Measurements from ENCODE around the gene ATMIN. TPM values are rescaled to one million over a fixed set of nuclear protein-coding genes. Genes with fewer than 3 reads are reported as not detected.

Gene ATMIN
- polyA plus RNA-seq, 1 of the 3 experiments (the other 2 are of a cell fraction), result 15.3 TPM

DNA sequence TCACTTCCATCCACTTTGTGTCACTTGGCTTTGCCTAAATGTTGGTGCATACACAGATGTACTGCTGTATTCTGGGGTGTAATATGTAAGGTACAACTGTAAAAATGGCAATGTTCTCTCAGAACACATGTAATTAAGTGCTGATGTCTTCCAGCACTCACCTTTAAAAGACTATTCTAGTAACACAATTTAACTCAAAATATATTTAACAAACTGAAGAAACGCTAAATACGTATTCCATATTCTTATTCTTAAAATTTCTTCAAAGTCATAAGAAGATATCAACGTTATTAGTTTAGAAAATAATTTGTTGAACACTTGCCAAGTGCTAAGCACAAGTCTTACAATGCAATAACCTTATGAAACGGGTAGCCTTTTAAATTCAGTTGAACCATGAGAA, 32.6 kb upstream of the ATMIN start:
- H4K20me1 ChIP-seq (ENCODE audit: insufficient read depth), result peaks cover 31% of the 10 kb centered on the region; the same call in 1 of the 2 replicates
- H3K9ac ChIP-seq, result no peak overlapping the region
- H3K79me2 ChIP-seq (ENCODE audit: insufficient read depth), result peaks cover 93% of the 10 kb centered on the region
- H3K9me3 ChIP-seq, result no peaks in the 10 kb centered on the region
- 83% methylated on average over 4 of the region's 4 CpGs for WGBS (ENCODE audit: low lambda C conversion rate)
- peaks cover 0 to 12% of the 10 kb centered on the region in 2 experiments; a peak in 2 of 4 replicates for H3K4me1 ChIP-seq (ENCODE audit: control insufficient read depth in 1 of 2, insufficient read depth in 2 of 2, low read depth in 1 of 2, low read length in 1 of 2)
- H3K27ac ChIP-seq (ENCODE audit: low read depth in 2 of 2, low read length in 1 of 2), result no peak overlapping the region
- no peak overlapping the region for H3K4me3 ChIP-seq (ENCODE audit: low read depth in 2 of 2, low read length in 1 of 2)
- H3K4me2 ChIP-seq, result no peak overlapping the region
- CTCF ChIA-PET, result interaction anchor here (0.6 to 3.9 kb wide), 5 partner anchors 9 to 912 kb away, joined by 3 to 46 read pairs (median 7); partner anchors contain the start of gene ATMIN
- no peak overlapping the region for H2AFZ ChIP-seq (ENCODE audit: low read depth)
- no peak for DNase-seq
- no peaks in the 10 kb centered on the region for H3K9me2 ChIP-seq
- H3K36me3 ChIP-seq (replicated peaks in 1 of 2; ENCODE audit: control insufficient read depth in 1 of 2, insufficient read depth in 2 of 2, low read length in 1 of 2), result peaks cover 0 to 4% of the 10 kb centered on the region in 2 experiments
- TF ChIP-seq CHD2 (IDR thresholded peaks at IDR 0.05; ENCODE audit: low read length, partially characterized antibody), result no peak
- no peak for TF ChIP-seq RAD21 (IDR thresholded peaks at IDR 0.05; ENCODE audit: low read length)
- TF ChIP-seq RXRA (IDR thresholded peaks at IDR 0.05; ENCODE audit: borderline replicate concordance, low read depth), result no peak
- no peak for TF ChIP-seq GABPA (IDR thresholded peaks at IDR 0.05; ENCODE audit: low read depth)
- TF ChIP-seq, protein P1, sequence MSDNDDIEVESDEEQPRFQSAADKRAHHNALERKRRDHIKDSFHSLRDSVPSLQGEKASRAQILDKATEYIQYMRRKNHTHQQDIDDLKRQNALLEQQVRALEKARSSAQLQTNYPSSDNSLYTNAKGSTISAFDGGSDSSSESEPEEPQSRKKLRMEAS (IDR thresholded peaks at IDR 0.05; ENCODE audit: low read depth), result no peak
- no peak for TF ChIP-seq USF1 (IDR thresholded peaks at IDR 0.05; ENCODE audit: borderline replicate concordance, low read depth)
- TF ChIP-seq FOXJ3 (CRISPR knock-in tag; IDR thresholded peaks at IDR 0.05), result no peak
- TF ChIP-seq POLR2AphosphoS5 (IDR thresholded peaks at IDR 0.05; ENCODE audit: low read depth, low read length), result no peak
- TF ChIP-seq EP300 (IDR thresholded peaks at IDR 0.05; ENCODE audit: borderline replicate concordance in 1 of 2, low read depth in 1 of 2, low read length in 1 of 2), result no peak
- no peak for TF ChIP-seq FOXM1 (IDR thresholded peaks at IDR 0.05; ENCODE audit: low read depth)
- TF ChIP-seq GATA2 (CRISPR knock-in tag; IDR thresholded peaks at IDR 0.05), result no peak
- no peak for TF ChIP-seq SIN3A (IDR thresholded peaks at IDR 0.05; ENCODE audit: borderline replicate concordance, low read depth, low read length)
- TF ChIP-seq TCF12 (IDR thresholded peaks at IDR 0.05), result no peak
- TF ChIP-seq JUND (IDR thresholded peaks at IDR 0.05), result no peak
- peaks cover 6% of the 10 kb centered on the region for H3F3A ChIP-seq (replicated peaks; ENCODE audit: insufficient read depth)
- no peaks in the 10 kb centered on the region for H3K27me3 ChIP-seq (ENCODE audit: insufficient read depth)
- POLR2A ChIA-PET, result no interaction called here

DNA sequence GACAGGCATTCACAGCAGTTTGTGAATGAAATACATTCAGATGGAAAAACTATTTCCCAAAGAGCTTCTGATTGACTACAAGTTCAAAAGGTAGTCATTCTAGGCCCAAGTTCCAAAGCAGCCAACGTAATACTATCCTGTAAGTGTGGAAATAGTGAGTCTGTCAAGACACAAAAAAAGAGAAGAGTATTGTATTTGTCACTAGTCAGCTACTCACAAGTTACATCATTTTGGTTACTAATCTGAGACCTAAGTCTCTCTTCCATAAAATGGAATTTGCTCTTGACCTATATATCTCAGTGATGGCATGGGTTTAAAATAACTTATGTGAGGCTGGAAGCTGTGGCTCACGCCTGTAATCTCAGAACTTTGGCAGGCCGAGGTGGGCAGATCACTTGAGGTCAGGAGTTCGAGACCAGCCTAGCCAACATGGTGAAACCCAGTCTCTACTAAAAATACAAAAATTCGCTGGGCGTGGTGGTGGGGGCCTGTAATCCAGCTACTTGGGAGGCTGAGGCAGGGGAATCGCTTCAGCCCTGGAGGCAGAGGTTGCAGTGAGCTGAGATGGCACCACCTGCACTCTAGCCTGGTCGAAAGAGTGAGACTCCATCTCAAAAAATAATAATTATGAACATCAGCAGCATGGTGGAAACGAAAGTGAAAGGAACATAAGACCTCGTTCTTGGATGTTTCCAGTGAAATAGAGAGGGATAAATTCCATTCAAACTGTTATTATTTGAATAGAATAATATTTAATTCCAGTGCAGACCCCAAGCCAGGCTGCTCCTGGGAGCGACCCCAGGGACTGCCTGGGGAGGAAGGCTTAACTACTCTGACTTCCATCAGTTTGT, 31.8 kb upstream of the ATMIN start:
- Histone ChIP-seq H3K9me3 (no peaks in the 10 kb centered on the region), H2AFZ (ENCODE audit: low read depth) (no peak overlapping the region; the same call in 1 of the 2 replicates), H3K4me2 (peak overlapping the region; percentile 86), H3K79me2 (ENCODE audit: insufficient read depth) (peaks cover 93% of the 10 kb centered on the region), H3K36me3 (replicated peaks in 1 of 2; ENCODE audit: control insufficient read depth in 1 of 2, insufficient read depth in 2 of 2, low read length in 1 of 2) (peaks cover 0 to 4% of the 10 kb centered on the region in 2 experiments), H3K27me3 (ENCODE audit: insufficient read depth) (no peaks in the 10 kb centered on the region), H3F3A (replicated peaks; ENCODE audit: insufficient read depth) (peaks cover 6% of the 10 kb centered on the region), H3K4me1 (ENCODE audit: control insufficient read depth in 1 of 2, insufficient read depth in 2 of 2, low read depth in 1 of 2, low read length in 1 of 2) (peaks cover 0 to 15% of the 10 kb centered on the region in 2 experiments; a peak in 2 of 4 replicates), H3K4me3 (ENCODE audit: low read depth in 2 of 2, low read length in 1 of 2) (peak overlapping the region in 1 of 2 experiments; percentile 50; a peak in 2 of 4 replicates), H3K27ac (ENCODE audit: low read depth in 2 of 2, low read length in 1 of 2) (peak overlapping the region in 1 of 2 experiments; percentile 18; a peak in 2 of 4 replicates), H3K9ac (peak overlapping the region; percentile 20; the same call in 1 of the 2 replicates), H3K9me2 (no peaks in the 10 kb centered on the region), H4K20me1 (ENCODE audit: insufficient read depth) (peaks cover 34% of the 10 kb centered on the region; the same call in 1 of the 2 replicates)
- TF ChIP-seq TAF1 (IDR thresholded peaks at IDR 0.05; ENCODE audit: borderline replicate concordance, low read depth, low read length) (no peak), RXRA (IDR thresholded peaks at IDR 0.05; ENCODE audit: borderline replicate concordance, low read depth) (no peak), ZBTB33 (IDR thresholded peaks at IDR 0.05; ENCODE audit: borderline replicate concordance, low read depth) (no peak), EZH2phosphoT487 (IDR thresholded peaks at IDR 0.05; ENCODE audit: borderline replicate concordance, low read depth) (no peak), FOSL2 (IDR thresholded peaks at IDR 0.05; ENCODE audit: borderline replicate concordance, low read depth) (no peak), ELF1 (IDR thresholded peaks at IDR 0.05) (no peak), JUND (IDR thresholded peaks at IDR 0.05) (no peak), USF2 (IDR thresholded peaks at IDR 0.05; ENCODE audit: borderline replicate concordance, low read depth, low read length) (no peak), FOXM1 (IDR thresholded peaks at IDR 0.05; ENCODE audit: low read depth) (no peak), GABPA (IDR thresholded peaks at IDR 0.05; ENCODE audit: low read depth) (no peak)
- CTCF ChIA-PET, result interaction anchor here (0.6 to 3.9 kb wide), 22 partner anchors 7 to 736 kb away, joined by 3 to 46 read pairs (median 6); partner anchors contain the start of gene ATMIN
- POLR2A ChIA-PET, result no interaction called here
- no peak for DNase-seq
- 80% methylated on average over 11 of the region's 11 CpGs for WGBS (ENCODE audit: low lambda C conversion rate)

Data from SK-N-SH (cell line).